ENCODE measurements around the gene NFASC. TPM values are rescaled to one million over a fixed set of nuclear protein-coding genes. Genes with fewer than 3 reads are reported as not detected.

NFASC gene
- total and polyA plus RNA-seq, 2 donors (not counting 3 experiments of a cell fraction or from before 2014, with no cell fraction given): not detected

DNA sequence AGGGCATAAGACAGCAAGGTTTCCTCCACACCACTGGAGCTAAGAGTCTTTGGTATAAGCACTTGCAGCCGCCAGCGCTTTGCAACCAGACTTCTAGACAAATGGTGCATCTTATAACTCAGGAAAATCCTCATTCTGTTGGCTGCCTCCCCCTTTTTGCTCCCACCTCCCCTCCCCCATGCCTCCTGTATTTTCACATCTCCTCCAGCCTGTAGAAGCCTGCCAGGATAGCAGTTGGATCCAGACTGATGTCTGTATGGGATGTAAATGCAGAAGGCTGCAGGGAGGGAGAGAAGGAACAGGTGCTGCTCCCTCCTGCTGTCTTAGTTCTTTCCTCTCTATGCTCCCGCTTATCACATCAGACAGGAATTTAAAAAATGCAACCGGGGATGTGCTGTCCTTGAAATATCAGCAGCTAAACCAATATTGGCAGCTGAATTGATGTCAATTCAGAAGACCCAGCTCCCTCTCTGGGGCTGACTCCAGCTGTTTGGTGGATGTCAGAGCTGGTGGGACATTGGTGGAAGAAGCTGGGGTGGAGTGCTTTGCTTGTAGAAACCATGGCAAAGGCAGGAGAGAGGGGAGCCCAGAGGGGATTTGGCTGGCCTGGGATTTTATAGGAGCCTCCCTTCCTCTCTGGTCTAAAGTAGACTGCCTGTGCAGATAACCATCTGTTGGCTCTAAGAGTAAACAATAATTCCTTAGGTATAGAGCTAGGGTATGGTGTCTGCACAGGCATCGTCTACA lies 53.5 kb downstream of the NFASC start:
- no peak for TF ChIP-seq MAX (IDR thresholded peaks at IDR 0.05; ENCODE audit: insufficient read depth, insufficient read length)
- TF ChIP-seq CTCF (IDR thresholded peaks at IDR 0.05; ENCODE audit: extremely low read depth in 1 of 2, insufficient read depth in 1 of 2, low read depth in 1 of 2, low read length in 2 of 2): no peak
- TF ChIP-seq MYC (IDR thresholded peaks at IDR 0.05; ENCODE audit: low read depth, low read length): no peak
- no peak for TF ChIP-seq POLR2AphosphoS5 (IDR thresholded peaks at IDR 0.05; ENCODE audit: insufficient read depth, low read depth, low read length)
- Histone ChIP-seq H3K9me3 (replicated peaks; ENCODE audit: control insufficient read depth, insufficient read depth, low read length) (no peaks in the 10 kb centered on the region), H3K4me2 (ENCODE audit: insufficient read depth, low read length) (no peak overlapping the region), H3K9ac (replicated peaks; ENCODE audit: extremely low read depth, insufficient read depth, low read length) (no peak overlapping the region), H4K20me1 (replicated peaks; ENCODE audit: control insufficient read depth, extremely low read depth, insufficient read depth, low read length) (no peaks in the 10 kb centered on the region), H3K27ac (ENCODE audit: insufficient read depth, low read depth, low read length) (no peak overlapping the region), H3K9me1 (replicated peaks; ENCODE audit: control insufficient read depth, extremely low read depth, insufficient read depth, low read length) (no peaks in the 10 kb centered on the region), H3K4me3 (replicated peaks in 1 of 3; ENCODE audit: insufficient read depth in 1 of 3, low read depth in 1 of 3, low read length in 3 of 3) (no peak overlapping the region), H3K27me3 (ENCODE audit: control insufficient read depth in 2 of 2, insufficient read depth in 2 of 2, low read length in 2 of 2) (peaks cover 0 to 6% of the 10 kb centered on the region in 2 experiments), H2AFZ (ENCODE audit: low read depth, low read length) (no peak overlapping the region), H3K36me3 (ENCODE audit: control insufficient read depth in 2 of 2, extremely low read depth in 1 of 2, insufficient read depth in 2 of 2, low read length in 2 of 2) (no peaks in the 10 kb centered on the region), H3K4me1 (ENCODE audit: control insufficient read depth, extremely low read depth, insufficient read depth, low read length) (no peaks in the 10 kb centered on the region), H3K79me2 (ENCODE audit: control insufficient read depth, insufficient read depth, low read length) (no peaks in the 10 kb centered on the region)
- no TSS peak for BruUV-seq (replicated peaks)
- CTCF ChIA-PET: interaction anchor here (0.8 to 2.7 kb wide), 3 partner anchors 16 to 137 kb away, joined by 3 to 9 read pairs (median 4); no protein-coding TSS in a partner anchor
- intact Hi-C loops (cut with micrococcal nuclease): no loop called here
- POLR2A ChIA-PET: interaction anchor here (0.6 kb wide), 1 partner anchor 163 kb away, joined by 4 read pairs; no protein-coding TSS in a partner anchor
- FAIRE-seq (no peak), DNase-seq (ENCODE audit: low read depth, low spot score) (no peak)
- dilution Hi-C loops (cut with MboI; ENCODE audit: extremely low pct_ligation_motif_present, low sequenced_read_pairs): no loop called here
